ENCODE measurements around the gene HECW1. TPM values are rescaled to one million over a fixed set of nuclear protein-coding genes. Genes with fewer than 3 reads are reported as not detected.

HECW1 gene
- total and polyA plus RNA-seq, 2 experiments from 2014 or later: 11.0 to 21.8 TPM

DNA sequence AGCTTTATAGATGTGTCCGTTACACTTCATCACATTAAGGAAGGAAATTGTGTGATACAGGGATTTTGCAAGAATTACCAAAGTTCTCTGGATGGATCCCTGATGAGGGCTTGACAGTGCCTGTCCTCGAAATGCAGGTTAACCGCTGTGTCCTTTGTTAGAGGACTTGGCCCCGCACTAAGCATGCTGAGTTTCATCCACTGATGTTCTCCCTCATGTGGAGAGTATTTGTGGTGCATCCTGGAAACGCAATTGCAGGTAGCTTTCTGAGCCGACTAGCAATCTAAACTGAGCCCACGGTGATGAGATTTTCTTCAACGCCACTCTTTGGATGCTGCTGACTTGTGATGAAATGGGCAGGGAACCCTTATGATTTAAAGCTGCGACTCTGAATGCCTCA lies 398.6 kb downstream of the HECW1 start:
- Histone ChIP-seq H3K4me1 (ENCODE audit: insufficient read depth) (peaks cover 4% of the 10 kb centered on the region; the same call in 1 of the 2 replicates), H3F3A (replicated peaks; ENCODE audit: low read depth) (no peaks in the 10 kb centered on the region), H4K20me1 (replicated peaks; ENCODE audit: insufficient read depth) (no peaks in the 10 kb centered on the region), H3K27ac (ENCODE audit: low read depth) (no peak overlapping the region), H3K27me3 (ENCODE audit: insufficient read depth) (no peaks in the 10 kb centered on the region), H3K9me2 (ENCODE audit: insufficient read depth) (0 out of 2 replicates have a peak, but pooled peaks cover 3% of the 10 kb centered on the region), H3K4me3 (no peak overlapping the region), H3K79me2 (replicated peaks; ENCODE audit: insufficient read depth) (no peaks in the 10 kb centered on the region), H3K36me3 (ENCODE audit: insufficient read depth) (no peaks in the 10 kb centered on the region), H3K4me2 (no peak overlapping the region), H2AFZ (no peak overlapping the region)
- DNase-seq (ENCODE audit: low spot score) (peak; percentile 75), ATAC-seq (peak; percentile 94)
- H3K4me3 Mint-ChIP-seq: no peak overlapping the region
- H3K9me3 Mint-ChIP-seq: no peaks in the 10 kb centered on the region
- TF ChIP-seq EZH2 (IDR thresholded peaks at IDR 0.05; ENCODE audit: low read depth, unreplicated experiment) (no peak), STAT1 (IDR thresholded peaks at IDR 0.05; ENCODE audit: unreplicated experiment) (no peak), CREB1 (CRISPR knock-in tag; IDR thresholded peaks at IDR 0.05; ENCODE audit: low read depth) (no peak), POLR2AphosphoS5 (IDR thresholded peaks at IDR 0.05; ENCODE audit: low read depth) (no peak), ZNF114 (CRISPR knock-in tag; IDR thresholded peaks at IDR 0.05) (no peak), ZNF331 (CRISPR knock-in tag; IDR thresholded peaks at IDR 0.05; ENCODE audit: low read depth) (no peak)
- TF ChIP-seq, protein P1, sequence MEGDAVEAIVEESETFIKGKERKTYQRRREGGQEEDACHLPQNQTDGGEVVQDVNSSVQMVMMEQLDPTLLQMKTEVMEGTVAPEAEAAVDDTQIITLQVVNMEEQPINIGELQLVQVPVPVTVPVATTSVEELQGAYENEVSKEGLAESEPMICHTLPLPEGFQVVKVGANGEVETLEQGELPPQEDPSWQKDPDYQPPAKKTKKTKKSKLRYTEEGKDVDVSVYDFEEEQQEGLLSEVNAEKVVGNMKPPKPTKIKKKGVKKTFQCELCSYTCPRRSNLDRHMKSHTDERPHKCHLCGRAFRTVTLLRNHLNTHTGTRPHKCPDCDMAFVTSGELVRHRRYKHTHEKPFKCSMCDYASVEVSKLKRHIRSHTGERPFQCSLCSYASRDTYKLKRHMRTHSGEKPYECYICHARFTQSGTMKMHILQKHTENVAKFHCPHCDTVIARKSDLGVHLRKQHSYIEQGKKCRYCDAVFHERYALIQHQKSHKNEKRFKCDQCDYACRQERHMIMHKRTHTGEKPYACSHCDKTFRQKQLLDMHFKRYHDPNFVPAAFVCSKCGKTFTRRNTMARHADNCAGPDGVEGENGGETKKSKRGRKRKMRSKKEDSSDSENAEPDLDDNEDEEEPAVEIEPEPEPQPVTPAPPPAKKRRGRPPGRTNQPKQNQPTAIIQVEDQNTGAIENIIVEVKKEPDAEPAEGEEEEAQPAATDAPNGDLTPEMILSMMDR (conservative IDR thresholded peaks at IDR 0.05; ENCODE audit: low read depth in 2 of 2): peak; percentile 50 to 60
- TF ChIP-seq, protein P2, sequence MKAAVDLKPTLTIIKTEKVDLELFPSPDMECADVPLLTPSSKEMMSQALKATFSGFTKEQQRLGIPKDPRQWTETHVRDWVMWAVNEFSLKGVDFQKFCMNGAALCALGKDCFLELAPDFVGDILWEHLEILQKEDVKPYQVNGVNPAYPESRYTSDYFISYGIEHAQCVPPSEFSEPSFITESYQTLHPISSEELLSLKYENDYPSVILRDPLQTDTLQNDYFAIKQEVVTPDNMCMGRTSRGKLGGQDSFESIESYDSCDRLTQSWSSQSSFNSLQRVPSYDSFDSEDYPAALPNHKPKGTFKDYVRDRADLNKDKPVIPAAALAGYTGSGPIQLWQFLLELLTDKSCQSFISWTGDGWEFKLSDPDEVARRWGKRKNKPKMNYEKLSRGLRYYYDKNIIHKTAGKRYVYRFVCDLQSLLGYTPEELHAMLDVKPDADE (IDR thresholded peaks at IDR 0.05): no peak
- TF ChIP-seq, protein P3, sequence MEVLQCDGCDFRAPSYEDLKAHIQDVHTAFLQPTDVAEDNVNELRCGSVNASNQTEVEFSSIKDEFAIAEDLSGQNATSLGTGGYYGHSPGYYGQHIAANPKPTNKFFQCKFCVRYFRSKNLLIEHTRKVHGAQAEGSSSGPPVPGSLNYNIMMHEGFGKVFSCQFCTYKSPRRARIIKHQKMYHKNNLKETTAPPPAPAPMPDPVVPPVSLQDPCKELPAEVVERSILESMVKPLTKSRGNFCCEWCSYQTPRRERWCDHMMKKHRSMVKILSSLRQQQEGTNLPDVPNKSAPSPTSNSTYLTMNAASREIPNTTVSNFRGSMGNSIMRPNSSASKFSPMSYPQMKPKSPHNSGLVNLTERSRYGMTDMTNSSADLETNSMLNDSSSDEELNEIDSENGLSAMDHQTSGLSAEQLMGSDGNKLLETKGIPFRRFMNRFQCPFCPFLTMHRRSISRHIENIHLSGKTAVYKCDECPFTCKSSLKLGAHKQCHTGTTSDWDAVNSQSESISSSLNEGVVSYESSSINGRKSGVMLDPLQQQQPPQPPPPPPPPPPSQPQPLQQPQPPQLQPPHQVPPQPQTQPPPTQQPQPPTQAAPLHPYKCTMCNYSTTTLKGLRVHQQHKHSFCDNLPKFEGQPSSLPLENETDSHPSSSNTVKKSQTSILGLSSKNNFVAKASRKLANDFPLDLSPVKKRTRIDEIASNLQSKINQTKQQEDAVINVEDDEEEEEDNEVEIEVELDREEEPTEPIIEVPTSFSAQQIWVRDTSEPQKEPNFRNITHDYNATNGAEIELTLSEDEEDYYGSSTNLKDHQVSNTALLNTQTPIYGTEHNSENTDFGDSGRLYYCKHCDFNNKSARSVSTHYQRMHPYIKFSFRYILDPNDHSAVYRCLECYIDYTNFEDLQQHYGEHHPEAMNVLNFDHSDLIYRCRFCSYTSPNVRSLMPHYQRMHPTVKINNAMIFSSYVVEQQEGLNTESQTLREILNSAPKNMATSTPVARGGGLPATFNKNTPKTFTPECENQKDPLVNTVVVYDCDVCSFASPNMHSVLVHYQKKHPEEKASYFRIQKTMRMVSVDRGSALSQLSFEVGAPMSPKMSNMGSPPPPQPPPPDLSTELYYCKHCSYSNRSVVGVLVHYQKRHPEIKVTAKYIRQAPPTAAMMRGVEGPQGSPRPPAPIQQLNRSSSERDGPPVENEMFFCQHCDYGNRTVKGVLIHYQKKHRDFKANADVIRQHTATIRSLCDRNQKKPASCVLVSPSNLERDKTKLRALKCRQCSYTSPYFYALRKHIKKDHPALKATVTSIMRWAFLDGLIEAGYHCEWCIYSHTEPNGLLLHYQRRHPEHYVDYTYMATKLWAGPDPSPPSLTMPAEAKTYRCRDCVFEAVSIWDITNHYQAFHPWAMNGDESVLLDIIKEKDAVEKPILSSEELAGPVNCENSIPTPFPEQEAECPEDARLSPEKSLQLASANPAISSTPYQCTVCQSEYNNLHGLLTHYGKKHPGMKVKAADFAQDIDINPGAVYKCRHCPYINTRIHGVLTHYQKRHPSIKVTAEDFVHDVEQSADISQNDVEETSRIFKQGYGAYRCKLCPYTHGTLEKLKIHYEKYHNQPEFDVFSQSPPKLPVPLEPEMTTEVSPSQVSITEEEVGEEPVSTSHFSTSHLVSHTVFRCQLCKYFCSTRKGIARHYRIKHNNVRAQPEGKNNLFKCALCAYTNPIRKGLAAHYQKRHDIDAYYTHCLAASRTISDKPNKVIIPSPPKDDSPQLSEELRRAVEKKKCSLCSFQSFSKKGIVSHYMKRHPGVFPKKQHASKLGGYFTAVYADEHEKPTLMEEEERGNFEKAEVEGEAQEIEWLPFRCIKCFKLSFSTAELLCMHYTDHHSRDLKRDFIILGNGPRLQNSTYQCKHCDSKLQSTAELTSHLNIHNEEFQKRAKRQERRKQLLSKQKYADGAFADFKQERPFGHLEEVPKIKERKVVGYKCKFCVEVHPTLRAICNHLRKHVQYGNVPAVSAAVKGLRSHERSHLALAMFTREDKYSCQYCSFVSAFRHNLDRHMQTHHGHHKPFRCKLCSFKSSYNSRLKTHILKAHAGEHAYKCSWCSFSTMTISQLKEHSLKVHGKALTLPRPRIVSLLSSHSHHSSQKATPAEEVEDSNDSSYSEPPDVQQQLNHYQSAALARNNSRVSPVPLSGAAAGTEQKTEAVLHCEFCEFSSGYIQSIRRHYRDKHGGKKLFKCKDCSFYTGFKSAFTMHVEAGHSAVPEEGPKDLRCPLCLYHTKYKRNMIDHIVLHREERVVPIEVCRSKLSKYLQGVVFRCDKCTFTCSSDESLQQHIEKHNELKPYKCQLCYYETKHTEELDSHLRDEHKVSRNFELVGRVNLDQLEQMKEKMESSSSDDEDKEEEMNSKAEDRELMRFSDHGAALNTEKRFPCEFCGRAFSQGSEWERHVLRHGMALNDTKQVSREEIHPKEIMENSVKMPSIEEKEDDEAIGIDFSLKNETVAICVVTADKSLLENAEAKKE (CRISPR knock-in tag; IDR thresholded peaks at IDR 0.05): peak; percentile 39; the same call in 1 of the 2 replicates
- TF ChIP-seq, protein P4, sequence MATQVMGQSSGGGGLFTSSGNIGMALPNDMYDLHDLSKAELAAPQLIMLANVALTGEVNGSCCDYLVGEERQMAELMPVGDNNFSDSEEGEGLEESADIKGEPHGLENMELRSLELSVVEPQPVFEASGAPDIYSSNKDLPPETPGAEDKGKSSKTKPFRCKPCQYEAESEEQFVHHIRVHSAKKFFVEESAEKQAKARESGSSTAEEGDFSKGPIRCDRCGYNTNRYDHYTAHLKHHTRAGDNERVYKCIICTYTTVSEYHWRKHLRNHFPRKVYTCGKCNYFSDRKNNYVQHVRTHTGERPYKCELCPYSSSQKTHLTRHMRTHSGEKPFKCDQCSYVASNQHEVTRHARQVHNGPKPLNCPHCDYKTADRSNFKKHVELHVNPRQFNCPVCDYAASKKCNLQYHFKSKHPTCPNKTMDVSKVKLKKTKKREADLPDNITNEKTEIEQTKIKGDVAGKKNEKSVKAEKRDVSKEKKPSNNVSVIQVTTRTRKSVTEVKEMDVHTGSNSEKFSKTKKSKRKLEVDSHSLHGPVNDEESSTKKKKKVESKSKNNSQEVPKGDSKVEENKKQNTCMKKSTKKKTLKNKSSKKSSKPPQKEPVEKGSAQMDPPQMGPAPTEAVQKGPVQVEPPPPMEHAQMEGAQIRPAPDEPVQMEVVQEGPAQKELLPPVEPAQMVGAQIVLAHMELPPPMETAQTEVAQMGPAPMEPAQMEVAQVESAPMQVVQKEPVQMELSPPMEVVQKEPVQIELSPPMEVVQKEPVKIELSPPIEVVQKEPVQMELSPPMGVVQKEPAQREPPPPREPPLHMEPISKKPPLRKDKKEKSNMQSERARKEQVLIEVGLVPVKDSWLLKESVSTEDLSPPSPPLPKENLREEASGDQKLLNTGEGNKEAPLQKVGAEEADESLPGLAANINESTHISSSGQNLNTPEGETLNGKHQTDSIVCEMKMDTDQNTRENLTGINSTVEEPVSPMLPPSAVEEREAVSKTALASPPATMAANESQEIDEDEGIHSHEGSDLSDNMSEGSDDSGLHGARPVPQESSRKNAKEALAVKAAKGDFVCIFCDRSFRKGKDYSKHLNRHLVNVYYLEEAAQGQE (IDR thresholded peaks at IDR 0.05; ENCODE audit: unreplicated experiment): no peak
- H3K27me3 Mint-ChIP-seq (ENCODE audit: insufficient read depth, low read depth, poor library complexity): peaks cover 2% of the 10 kb centered on the region
- H3K27ac Mint-ChIP-seq: no peak overlapping the region
- H3K4me1 Mint-ChIP-seq: peaks cover 23% of the 10 kb centered on the region
- no peaks in the 10 kb centered on the region for H3K36me3 Mint-ChIP-seq (ENCODE audit: low read depth)
